Measurements from ENCODE around the gene LRMDA.

LRMDA gene

GRCh38 chr10:75662715-75663114 is 231.3 kb downstream of the LRMDA start:
- DNase-seq (ENCODE audit: low read depth in 2 of 2), result no peak

GRCh38 chr10:75663947-75664664 is 232.7 kb downstream of the LRMDA start:
- no peak for DNase-seq (ENCODE audit: low read depth in 2 of 2)

GRCh38 chr10:75664968-75665367 is 233.5 kb downstream of the LRMDA start:
- no peak for DNase-seq (ENCODE audit: low read depth in 2 of 2)

- DNase-seq (ENCODE audit: low read depth in 2 of 2), result no peak
Measured at GRCh38 chr10:75665707-75666106, 234.3 kb downstream of the LRMDA start.

GRCh38 chr10:75672111-75672671 is 240.8 kb downstream of the LRMDA start:
- no peak for DNase-seq (ENCODE audit: low read depth in 2 of 2)

- DNase-seq (ENCODE audit: low read depth in 2 of 2), result no peak
Measured at GRCh38 chr10:75672842-75673241, 241.4 kb downstream of the LRMDA start.

GRCh38 chr10:75677541-75677940 is 246.1 kb downstream of the LRMDA start:
- DNase-seq (ENCODE audit: low read depth in 2 of 2), result no peak

GRCh38 chr10:75678527-75678926 is 247.1 kb downstream of the LRMDA start:
- no peak for DNase-seq (ENCODE audit: low read depth in 2 of 2)

- DNase-seq (ENCODE audit: low read depth in 2 of 2), result no peak
Measured at GRCh38 chr10:75679536-75679935, 248.1 kb downstream of the LRMDA start.

- DNase-seq (ENCODE audit: low read depth in 2 of 2), result no peak
Measured at GRCh38 chr10:75681334-75681733, 249.9 kb downstream of the LRMDA start.

- DNase-seq (ENCODE audit: low read depth in 2 of 2), result no peak
Measured at GRCh38 chr10:75682649-75683557, 251.5 kb downstream of the LRMDA start.

- DNase-seq (ENCODE audit: low read depth in 2 of 2), result no peak
Measured at GRCh38 chr10:75685187-75685586, 253.8 kb downstream of the LRMDA start.

GRCh38 chr10:75688506-75689300 is 257.3 kb downstream of the LRMDA start:
- no peak for DNase-seq (ENCODE audit: low read depth in 2 of 2)

- DNase-seq (ENCODE audit: low read depth in 2 of 2), result no peak
Measured at GRCh38 chr10:75693489-75693888, 262.1 kb downstream of the LRMDA start.

GRCh38 chr10:75694269-75694668 is 262.8 kb downstream of the LRMDA start:
- DNase-seq (ENCODE audit: low read depth in 2 of 2), result no peak

- DNase-seq (ENCODE audit: low read depth in 2 of 2), result no peak
Measured at GRCh38 chr10:75694790-75695189, 263.4 kb downstream of the LRMDA start.

- DNase-seq (ENCODE audit: low read depth in 2 of 2), result no peak
Measured at GRCh38 chr10:75695994-75696393, 264.6 kb downstream of the LRMDA start.

- no peak for DNase-seq (ENCODE audit: low read depth in 2 of 2)
Measured at GRCh38 chr10:75696536-75696935, 265.1 kb downstream of the LRMDA start.

- no peak for DNase-seq (ENCODE audit: low read depth in 2 of 2)
Measured at GRCh38 chr10:75703191-75703854, 271.9 kb downstream of the LRMDA start.

GRCh38 chr10:75705426-75705825 is 274.0 kb downstream of the LRMDA start:
- no peak for DNase-seq (ENCODE audit: low read depth in 2 of 2)

Measured in stimulated activated CD8-positive, alpha-beta memory T cell treated with anti-CD3 and anti-CD28 coated beads, Interleukin-15, amount 100 ng/mL, for 48 hours (primary cell).